Measurements from ENCODE around the gene TSKU. TPM values are rescaled to one million over a fixed set of nuclear protein-coding genes. Genes with fewer than 3 reads are reported as not detected.
A peak's percentile ranks its signal among the peaks of the same experiment; 100 is the strongest.

The TSKU gene
- total RNA-seq, 4 donors from 2014 or later: 27.2 to 152 (median 87.2) TPM

GRCh38 chr11:76760236-76760635 is 22.9 kb upstream of the TSKU start:
- Histone ChIP-seq H3K36me3 (no peaks in the 10 kb centered on the region), H3K9me3 (no peaks in the 10 kb centered on the region), H3K4me1 (peaks cover 0 to 5% (median 0%) of the 10 kb centered on the region in 4 donors), H3K27ac (no peak overlapping the region), H3K27me3 (no peaks in the 10 kb centered on the region), H3K4me3 (no peak overlapping the region)
- DNase-seq: no peak
- TF ChIP-seq CTCF (IDR thresholded peaks at IDR 0.05) (no peak), POLR2A (IDR thresholded peaks at IDR 0.05) (no peak)

GRCh38 chr11:76761718-76762355 is 21.3 kb upstream of the TSKU start:
- Histone ChIP-seq H3K27me3 (no peaks in the 10 kb centered on the region), H3K4me3 (no peak overlapping the region), H3K27ac (no peak overlapping the region), H3K36me3 (no peaks in the 10 kb centered on the region), H3K9me3 (no peaks in the 10 kb centered on the region), H3K4me1 (peaks cover 0 to 12% (median 0%) of the 10 kb centered on the region in 4 donors)
- no peak for DNase-seq
- TF ChIP-seq POLR2A (IDR thresholded peaks at IDR 0.05): no peak
- no peak for TF ChIP-seq CTCF (IDR thresholded peaks at IDR 0.05)

GRCh38 chr11:76762356-76762752 is 20.8 kb upstream of the TSKU start:
- H3K9me3 ChIP-seq: no peaks in the 10 kb centered on the region
- H3K27me3 ChIP-seq: no peaks in the 10 kb centered on the region
- H3K36me3 ChIP-seq: no peaks in the 10 kb centered on the region
- H3K4me3 ChIP-seq: no peak overlapping the region
- peaks cover 0 to 17% (median 0%) of the 10 kb centered on the region in 4 donors for H3K4me1 ChIP-seq
- no peak for DNase-seq
- H3K27ac ChIP-seq: no peak overlapping the region
- TF ChIP-seq POLR2A (IDR thresholded peaks at IDR 0.05) (no peak), CTCF (IDR thresholded peaks at IDR 0.05) (no peak)

GRCh38 chr11:76762867-76763572 is 20.1 kb upstream of the TSKU start:
- Histone ChIP-seq H3K4me1 (peaks cover 0 to 24% (median 3%) of the 10 kb centered on the region in 4 donors), H3K36me3 (no peaks in the 10 kb centered on the region), H3K27ac (no peak overlapping the region), H3K27me3 (no peaks in the 10 kb centered on the region), H3K4me3 (no peak overlapping the region), H3K9me3 (no peaks in the 10 kb centered on the region)
- no peak for DNase-seq
- TF ChIP-seq POLR2A (IDR thresholded peaks at IDR 0.05) (no peak), CTCF (IDR thresholded peaks at IDR 0.05) (peak in 1 of 6 experiments; percentile 16)

GRCh38 chr11:76763573-76764346 is 19.4 kb upstream of the TSKU start:
- Histone ChIP-seq H3K27ac (no peak overlapping the region), H3K36me3 (no peaks in the 10 kb centered on the region), H3K9me3 (no peaks in the 10 kb centered on the region), H3K4me1 (peaks cover under 1 to 31% (median 5%) of the 10 kb centered on the region in 4 donors), H3K27me3 (no peaks in the 10 kb centered on the region), H3K4me3 (no peak overlapping the region)
- no peak for DNase-seq
- no peak for TF ChIP-seq POLR2A (IDR thresholded peaks at IDR 0.05)

Data from Peyer's patch (tissue), 4 donors.